Uterus (tissue), 4 donors: Measurements from ENCODE around the gene CHRNA4. TPM values are rescaled to one million over a fixed set of nuclear protein-coding genes. Genes with fewer than 3 reads are reported as not detected.
A peak's percentile ranks its signal among the peaks of the same experiment; 100 is the strongest.
"Not testable (repeated sequence)": the region's sequence is repeated elsewhere in the genome, so short reads cannot be mapped to it uniquely, and the experiment has no call there.

ENCODE experiments used
- DNase-seq, 2 donors: peaks; one replicate each; pipeline ENCODE4 v3.0.0-alpha.2; 2019 to 2020
- H3K27ac ChIP-seq, 2 donors: fragments of 200-600 bp; sonication (generic); 1 replicate in 1 of 2; 2 replicates in 1 of 2; pipeline ENCODE4 v1.5.1; 2016 to 2018
- H3K27me3 ChIP-seq, 2 donors: fragments of 200-600 bp; sonication (generic); one replicate each; pipeline ENCODE4 v1.5.1; 2018 to 2019; ENCODE audit warnings: control low read depth in 1 of 2
- H3K36me3 ChIP-seq, 2 donors: fragments of 200-600 bp; sonication (generic); one replicate each; pipeline ENCODE4 v1.5.1; 2019; ENCODE audit warnings: control low read depth in 1 of 2
- H3K4me1 ChIP-seq, 2 donors: fragments of 200-600 bp; sonication (generic); one replicate each; pipeline ENCODE4 v1.5.1; 2018 to 2019; ENCODE audit warnings: control low read depth in 1 of 2
- H3K4me3 ChIP-seq, 2 donors: fragments of 200-600 bp; sonication (generic); 1 replicate in 1 of 2; 2 replicates in 1 of 2; pipeline ENCODE4 v1.5.1; 2018 to 2019; ENCODE audit warnings: mild to moderate bottlenecking in 1 of 2
- H3K9me3 ChIP-seq, 2 donors: fragments of 200-600 bp; sonication (generic); one replicate each; pipeline ENCODE4 v1.5.1; 2019; ENCODE audit warnings: control low read depth in 1 of 2
- POLR2A ChIP-seq, 2 donors: fragments of 450-650 bp; IDR thresholded peaks; one replicate each; pipeline ENCODE4 v1.6.1; 2016; ENCODE audit warnings: antibody characterized with exemption in 2 of 2, mild to moderate bottlenecking in 1 of 2, moderate library complexity in 1 of 2
- intact Hi-C: fragments of 100-400 bp; cut with DNase I; formaldehyde crosslinking; loops from one replicate; pipeline ENCODE4 v1.15.1; 2023; ENCODE audit warnings: low total_unique reads
- total RNA-seq, 4 donors: library from RNA; depleted of rRNA in 3 of 4; stranded (reverse); fragments of >200 nt in 3 of 4; gene quantifications; one replicate each; pipeline versions ENCODE4 v1.1.0 to v1.2.4, GENCODE V29; 2014 to 2023
- TF ChIP-seq, protein P1 (sequence below), 4 experiments: fragments of 200-600 bp in 2 of 4; fragments of 450-650 bp in 2 of 4; sonication (generic) in 2 of 4; IDR thresholded peaks; one replicate each; pipeline ENCODE4 v1.5.1; 2016 to 2019; ENCODE audit warnings: antibody characterized with exemption in 4 of 4, mild to moderate bottlenecking in 2 of 4, moderate library complexity in 1 of 4
- donor health status: DM: yes; HTN: yes; CAD: no.

The CHRNA4 gene
- total RNA-seq, 4 donors from 2014 or later: 0.21 to 1.5 TPM; not detected in 2

DNA sequence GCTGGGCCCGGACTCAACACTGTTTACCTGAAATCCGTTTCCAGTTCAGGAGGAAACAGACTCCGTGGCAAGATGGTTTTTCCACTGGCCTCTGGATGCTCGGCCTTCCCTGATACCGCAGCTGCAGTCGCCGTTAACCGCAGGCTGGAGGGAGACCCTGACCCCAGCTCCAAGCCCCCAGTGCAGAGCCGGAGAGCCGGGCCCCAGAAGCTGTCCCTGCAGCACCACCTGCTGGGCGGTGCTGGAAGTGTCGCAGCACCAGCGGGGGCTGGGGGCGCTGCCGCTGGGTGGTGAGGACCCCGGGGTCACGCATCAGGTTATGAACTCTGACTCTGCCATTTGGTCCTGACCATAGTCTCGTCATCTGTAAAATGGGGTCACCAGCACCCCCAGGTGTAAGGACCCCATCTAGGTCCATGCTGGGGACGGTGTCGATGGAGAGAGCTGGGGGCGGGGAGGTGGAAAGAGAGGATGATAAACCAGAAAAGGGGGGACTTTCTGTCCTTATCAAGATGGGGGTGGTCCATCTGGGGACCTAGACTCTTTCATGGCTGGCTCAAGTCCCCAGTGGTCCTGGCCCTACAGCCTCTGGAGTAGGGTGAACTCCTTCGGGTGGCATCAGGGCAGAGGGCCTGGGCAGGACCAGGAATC lies 20.8 kb upstream of the CHRNA4 start:
- H3K36me3 ChIP-seq: no peaks in the 10 kb centered on the region
- H3K27ac ChIP-seq: no peak overlapping the region
- no peak overlapping the region for H3K4me3 ChIP-seq
- no peaks in the 10 kb centered on the region for H3K9me3 ChIP-seq
- DNase-seq: no peak
- intact Hi-C loops: no loop called here
- no peak for TF ChIP-seq POLR2A (IDR thresholded peaks at IDR 0.05)
- TF ChIP-seq, protein P1, sequence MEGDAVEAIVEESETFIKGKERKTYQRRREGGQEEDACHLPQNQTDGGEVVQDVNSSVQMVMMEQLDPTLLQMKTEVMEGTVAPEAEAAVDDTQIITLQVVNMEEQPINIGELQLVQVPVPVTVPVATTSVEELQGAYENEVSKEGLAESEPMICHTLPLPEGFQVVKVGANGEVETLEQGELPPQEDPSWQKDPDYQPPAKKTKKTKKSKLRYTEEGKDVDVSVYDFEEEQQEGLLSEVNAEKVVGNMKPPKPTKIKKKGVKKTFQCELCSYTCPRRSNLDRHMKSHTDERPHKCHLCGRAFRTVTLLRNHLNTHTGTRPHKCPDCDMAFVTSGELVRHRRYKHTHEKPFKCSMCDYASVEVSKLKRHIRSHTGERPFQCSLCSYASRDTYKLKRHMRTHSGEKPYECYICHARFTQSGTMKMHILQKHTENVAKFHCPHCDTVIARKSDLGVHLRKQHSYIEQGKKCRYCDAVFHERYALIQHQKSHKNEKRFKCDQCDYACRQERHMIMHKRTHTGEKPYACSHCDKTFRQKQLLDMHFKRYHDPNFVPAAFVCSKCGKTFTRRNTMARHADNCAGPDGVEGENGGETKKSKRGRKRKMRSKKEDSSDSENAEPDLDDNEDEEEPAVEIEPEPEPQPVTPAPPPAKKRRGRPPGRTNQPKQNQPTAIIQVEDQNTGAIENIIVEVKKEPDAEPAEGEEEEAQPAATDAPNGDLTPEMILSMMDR (IDR thresholded peaks at IDR 0.05): peak; percentile 41 to 78 (median 54)
- H3K4me1 ChIP-seq: no peaks in the 10 kb centered on the region
- peaks cover 0 to 5% of the 10 kb centered on the region in 2 donors for H3K27me3 ChIP-seq

DNA sequence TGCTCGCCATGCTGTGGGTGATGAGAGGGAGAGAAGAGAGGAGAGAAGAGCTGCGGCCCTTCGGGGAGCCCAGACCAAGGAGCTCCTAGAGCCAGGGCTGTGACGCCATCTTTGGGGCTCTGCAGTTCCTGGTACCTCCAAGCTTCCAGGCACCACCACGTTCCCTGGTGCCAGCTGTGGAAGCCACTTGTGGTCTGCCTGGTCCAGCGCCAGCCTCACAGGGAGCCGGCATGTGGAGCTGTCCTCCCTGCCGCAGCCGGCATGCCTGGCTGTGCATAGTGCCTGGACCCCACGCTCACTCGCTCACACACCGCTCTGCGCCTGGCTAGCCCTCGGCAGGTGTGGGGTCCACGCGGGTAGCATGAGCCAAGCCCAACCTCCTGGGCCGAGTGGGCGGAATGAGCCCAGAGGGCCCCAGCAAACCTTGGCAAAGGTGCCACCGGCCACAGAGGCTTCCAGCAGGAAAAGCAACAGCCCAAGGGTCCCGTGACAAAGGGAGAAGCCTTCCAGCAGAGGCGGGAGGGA lies 19.3 kb upstream of the CHRNA4 start:
- DNase-seq: no peak
- no peaks in the 10 kb centered on the region for H3K4me1 ChIP-seq
- intact Hi-C loops: no loop called here
- TF ChIP-seq POLR2A (IDR thresholded peaks at IDR 0.05): no peak
- TF ChIP-seq, protein P1 (IDR thresholded peaks at IDR 0.05): no peak
- H3K27ac ChIP-seq: no peak overlapping the region
- H3K27me3 ChIP-seq: peaks cover 0 to 5% of the 10 kb centered on the region in 2 donors
- no peaks in the 10 kb centered on the region for H3K9me3 ChIP-seq
- no peak overlapping the region for H3K4me3 ChIP-seq
- no peaks in the 10 kb centered on the region for H3K36me3 ChIP-seq

DNA sequence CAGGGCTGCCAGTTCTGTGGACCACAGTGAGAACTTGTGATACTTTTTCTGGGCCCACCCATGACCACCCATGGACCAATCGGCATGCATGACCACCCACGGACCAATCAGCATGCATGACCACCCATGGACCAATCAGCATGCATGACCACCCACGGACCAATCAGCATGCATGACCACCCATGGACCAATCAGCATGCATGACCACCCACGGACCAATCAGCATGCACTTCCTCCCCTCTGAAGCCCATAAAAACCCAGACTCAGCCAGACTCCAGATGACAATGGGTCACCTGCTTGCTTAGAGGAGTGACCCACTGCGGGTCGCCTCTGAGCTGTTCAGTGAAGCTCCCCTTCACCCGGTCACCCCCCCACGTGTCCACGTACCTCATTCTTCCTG lies 18.7 kb upstream of the CHRNA4 start:
- H3K27me3 ChIP-seq, H3K4me1 ChIP-seq, intact Hi-C loops, DNase-seq, H3K36me3 ChIP-seq, H3K4me3 ChIP-seq, H3K9me3 ChIP-seq, H3K27ac ChIP-seq: not testable (repeated sequence)

DNA sequence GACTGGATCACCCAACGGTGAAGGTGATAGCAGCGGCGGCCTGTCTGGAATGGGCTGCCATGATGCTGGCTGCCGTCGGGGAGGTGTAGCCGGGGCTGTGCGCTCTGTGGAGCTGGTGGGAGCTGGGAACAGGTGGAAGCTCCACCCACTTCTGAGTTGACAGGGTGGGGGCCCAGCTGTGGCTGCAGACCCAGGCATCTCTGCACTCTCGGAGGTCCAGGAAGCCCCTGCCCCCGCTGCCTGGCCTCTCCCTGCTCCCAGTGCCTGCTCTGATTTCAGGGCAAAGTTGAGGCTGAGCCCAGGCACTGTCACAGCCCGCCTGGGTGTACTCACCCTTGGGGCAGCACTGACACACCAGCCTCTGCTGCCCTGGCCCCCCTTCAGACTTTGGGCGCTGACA lies 18.1 kb upstream of the CHRNA4 start:
- no peak for DNase-seq
- no peak for TF ChIP-seq POLR2A (IDR thresholded peaks at IDR 0.05)
- TF ChIP-seq, protein P1 (IDR thresholded peaks at IDR 0.05): no peak
- Histone ChIP-seq H3K27me3 (peaks cover 0 to 5% of the 10 kb centered on the region in 2 donors), H3K36me3 (no peaks in the 10 kb centered on the region), H3K9me3 (no peaks in the 10 kb centered on the region), H3K4me1 (no peaks in the 10 kb centered on the region), H3K4me3 (no peak overlapping the region), H3K27ac (no peak overlapping the region)
- intact Hi-C loops: no loop called here

DNA sequence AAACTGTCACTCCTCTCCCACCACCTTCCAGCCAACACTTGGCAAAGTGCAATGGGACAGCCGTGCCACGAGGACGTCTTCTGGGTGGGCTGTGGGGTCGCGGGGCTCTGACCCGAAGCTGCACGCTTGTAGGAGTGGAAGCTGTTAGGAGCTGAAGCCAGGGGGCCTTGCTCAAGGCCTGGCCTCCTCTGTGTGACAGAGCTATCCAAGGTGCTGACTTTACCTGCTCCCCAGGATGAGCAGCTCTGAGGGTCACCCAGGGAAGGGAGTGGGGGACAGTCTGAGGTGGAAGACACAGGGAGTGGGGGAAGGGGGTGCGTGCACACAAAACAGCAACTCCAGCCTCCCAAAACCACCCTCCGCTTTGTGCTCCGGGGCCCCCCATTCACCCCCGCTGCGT lies 17.5 kb upstream of the CHRNA4 start:
- no peak for DNase-seq
- Histone ChIP-seq H3K4me3 (no peak overlapping the region), H3K9me3 (no peaks in the 10 kb centered on the region), H3K27ac (no peak overlapping the region), H3K27me3 (peaks cover 0 to 5% of the 10 kb centered on the region in 2 donors), H3K4me1 (no peaks in the 10 kb centered on the region), H3K36me3 (no peaks in the 10 kb centered on the region)
- TF ChIP-seq POLR2A (IDR thresholded peaks at IDR 0.05): no peak
- TF ChIP-seq, protein P1 (IDR thresholded peaks at IDR 0.05): no peak
- intact Hi-C loops: no loop called here
